ENCODE results near the gene ZSCAN22. TPM values are rescaled to one million over a fixed set of nuclear protein-coding genes. Genes with fewer than 3 reads are reported as not detected.

The ZSCAN22 gene
- total RNA-seq, 4 donors from 2014 or later, result 2.2 to 3.2 (median 2.9) TPM

GRCh38 chr19:58351558-58351878 is 24.7 kb downstream of the ZSCAN22 start:
- H3K27ac ChIP-seq, result no peak overlapping the region
- TF ChIP-seq POLR2A (IDR thresholded peaks at IDR 0.05) (no peak), CTCF (IDR thresholded peaks at IDR 0.05) (no peak)
- 80 to 89% methylated on average over 2 to 4 of the region's 9 CpGs for WGBS, 2 donors
- peaks cover 0 to 64% (median 0%) of the 10 kb centered on the region in 4 donors for H3K27me3 ChIP-seq
- H3K4me1 ChIP-seq, result peaks cover 9 to 55% (median 21%) of the 10 kb centered on the region in 3 donors
- no peak for DNase-seq
- peaks cover 0 to 6% (median 0%) of the 10 kb centered on the region in 3 donors for H3K36me3 ChIP-seq
- intact Hi-C loops (cut with DNase I), result no loop called here
- no peak overlapping the region for H3K4me3 ChIP-seq
- H3K9me3 ChIP-seq, result peaks cover 0 to 2% (median 0%) of the 10 kb centered on the region in 3 donors

GRCh38 chr19:58351990-58352755 is 25.4 kb downstream of the ZSCAN22 start:
- TF ChIP-seq POLR2A (IDR thresholded peaks at IDR 0.05) (no peak), CTCF (IDR thresholded peaks at IDR 0.05) (no peak)
- Histone ChIP-seq H3K4me3 (no peak overlapping the region), H3K9me3 (peaks cover 0 to 9% (median 0%) of the 10 kb centered on the region in 3 donors), H3K36me3 (peaks cover 0 to 6% (median 0%) of the 10 kb centered on the region in 3 donors), H3K27ac (no peak overlapping the region), H3K27me3 (peaks cover 0 to 64% (median 0%) of the 10 kb centered on the region in 4 donors), H3K4me1 (peaks cover 10 to 55% (median 25%) of the 10 kb centered on the region in 3 donors)
- intact Hi-C loops (cut with DNase I), result no loop called here
- DNase-seq, result no peak
- WGBS, 2 donors, result 64 to 86% methylated on average over 8 to 10 of the region's 23 CpGs

- H3K9me3 ChIP-seq, result peaks cover 0 to 10% (median 0%) of the 10 kb centered on the region in 3 donors
- H3K27me3 ChIP-seq, result peaks cover 0 to 63% (median 0%) of the 10 kb centered on the region in 4 donors
- WGBS, 2 donors, result 86% methylated on average over 9 to 11 of the region's 26 CpGs
- H3K4me1 ChIP-seq, result peaks cover 13 to 53% (median 20%) of the 10 kb centered on the region in 3 donors
- TF ChIP-seq POLR2A (IDR thresholded peaks at IDR 0.05), result no peak
- no peak for TF ChIP-seq CTCF (IDR thresholded peaks at IDR 0.05)
- DNase-seq, result no peak
- H3K4me3 ChIP-seq, result no peak within 1 kb of the TSS
- H3K36me3 ChIP-seq, result peaks cover 0 to 6% (median 0%) of the 10 kb centered on the region in 3 donors
- H3K27ac ChIP-seq, result no peak within 1 kb of the TSS
- intact Hi-C loops (cut with DNase I), result no loop called here
These were observed 26.2 kb downstream of the ZSCAN22 start, which contains the start of gene A1BG for GRCh38 chr19:58352760-58353671. Gene A1BG (minus strand): TSS chr19:58353492. CDS start chr19:58353437, 55 bp downstream.

GRCh38 chr19:58353717-58354477 is 27.1 kb downstream of the ZSCAN22 start:
- no peak for TF ChIP-seq CTCF (IDR thresholded peaks at IDR 0.05)
- TF ChIP-seq POLR2A (IDR thresholded peaks at IDR 0.05), result no peak
- H3K27me3 ChIP-seq, result peaks cover 0 to 55% (median 0%) of the 10 kb centered on the region in 4 donors
- intact Hi-C loops (cut with DNase I), result no loop called here
- H3K27ac ChIP-seq, result no peak overlapping the region
- H3K36me3 ChIP-seq, result peaks cover 0 to 6% (median 0%) of the 10 kb centered on the region in 3 donors
- 76 to 90% methylated on average over 4 to 8 of the region's 15 CpGs for WGBS, 2 donors
- DNase-seq, result no peak
- peaks cover 0 to 10% (median 0%) of the 10 kb centered on the region in 3 donors for H3K9me3 ChIP-seq
- H3K4me1 ChIP-seq, result peaks cover 13 to 44% (median 13%) of the 10 kb centered on the region in 3 donors
- no peak overlapping the region for H3K4me3 ChIP-seq

All from esophagus squamous epithelium (tissue), 5 donors.